MCF 10A (cell line): ENCODE data around the gene CD276. TPM values are rescaled to one million over a fixed set of nuclear protein-coding genes. Genes with fewer than 3 reads are reported as not detected.

Source experiments
- BruUV-seq: library from RNA; stranded (reverse); fragments of 400-500 nt; replicated peaks from 2 replicates; lab custom pipeline; 2021; lab: Mats Ljungman, UMichigan
- CTCF ChIA-PET: fragments of 300-600 bp; sonication (Branson Sonifier 250); formaldehyde crosslinking; extraction: SDS; loops from one replicate; lab custom pipeline; 2021; ENCODE audit warnings: antibody characterized with exemption, inconsistent platforms; lab: Yijun Ruan, JAX
- POLR2A ChIA-PET: fragments of 300-600, 350-650 bp; sonication (Branson Sonifier 250); formaldehyde crosslinking; extraction: SDS; loops from one replicate; lab custom pipeline; 2020; ENCODE audit warnings: antibody characterized with exemption, inconsistent platforms; lab: Yijun Ruan, JAX
- DNase-seq: peaks from one replicate; pipeline ENCODE4 v3.0.0-alpha.2; 2018; ENCODE audit not compliant: unreplicated experiment
- H3K27ac Mint-ChIP-seq: one replicate; pipeline ENCODE4 v1.8.0; 2022; ENCODE audit warnings: mild to moderate bottlenecking, low read depth, mixed read lengths; ENCODE audit not compliant: unreplicated experiment
- H3K27me3 Mint-ChIP-seq: one replicate; pipeline ENCODE4 v1.8.0; 2022; ENCODE audit warnings: mixed read lengths; ENCODE audit not compliant: insufficient read depth, unreplicated experiment
- H3K36me3 Mint-ChIP-seq: one replicate; pipeline ENCODE4 v1.8.0; 2022; ENCODE audit warnings: mild to moderate bottlenecking, moderate library complexity, mixed read lengths; ENCODE audit not compliant: insufficient read depth, unreplicated experiment
- H3K4me1 Mint-ChIP-seq: one replicate; pipeline ENCODE4 v1.8.0; 2022; ENCODE audit warnings: mixed read lengths; ENCODE audit not compliant: insufficient read depth, unreplicated experiment
- H3K4me3 Mint-ChIP-seq: one replicate; pipeline ENCODE4 v1.8.0; 2022; ENCODE audit warnings: mild to moderate bottlenecking, moderate library complexity, mixed read lengths; ENCODE audit not compliant: unreplicated experiment
- H3K9me3 Mint-ChIP-seq: one replicate; pipeline ENCODE4 v1.8.0; 2022; ENCODE audit warnings: mixed read lengths; ENCODE audit not compliant: unreplicated experiment
- CTCF ChIP-seq: fragments of 200-600 bp; IDR thresholded peaks from one replicate; pipeline ENCODE4 v1.8.0; 2022; ENCODE audit warnings: antibody characterized with exemption, mild to moderate bottlenecking; ENCODE audit not compliant: unreplicated experiment
- intact Hi-C: fragments of 100-400 bp; cut with micrococcal nuclease; formaldehyde crosslinking; loops from 2 replicates; pipeline ENCODE4 v1.14.1; 2022
- total RNA-seq: library from RNA; stranded (reverse); gene quantifications from 2 replicates; pipeline ENCODE4 v1.2.3, GENCODE V29; 2022

CD276 gene
- total RNA-seq, 1 experiment from 2014 or later: 52.8 TPM

GRCh38 chr15:73740152-73741048 is 56.2 kb downstream of the CD276 start:
- no peak overlapping the region for H3K4me3 Mint-ChIP-seq
- DNase-seq: no peak
- H3K36me3 Mint-ChIP-seq: peaks cover 6% of the 10 kb centered on the region
- no peaks in the 10 kb centered on the region for H3K27me3 Mint-ChIP-seq
- H3K9me3 Mint-ChIP-seq: no peaks in the 10 kb centered on the region
- ChIA-PET CTCF (interaction anchor here (0.6 kb wide), 1 partner anchor 136 kb away, joined by 3 read pairs; no protein-coding TSS in a partner anchor), POLR2A (no interaction called here)
- no peaks in the 10 kb centered on the region for H3K4me1 Mint-ChIP-seq
- TF ChIP-seq CTCF: no peak
- BruUV-seq: no TSS peak
- no peak overlapping the region for H3K27ac Mint-ChIP-seq
- intact Hi-C loops: no loop called here

- Mint-ChIP-seq H3K4me1 (no peaks in the 10 kb centered on the region), H3K36me3 (peaks cover 6% of the 10 kb centered on the region), H3K27ac (no peak overlapping the region), H3K9me3 (no peaks in the 10 kb centered on the region), H3K27me3 (peaks cover 1% of the 10 kb centered on the region), H3K4me3 (no peak overlapping the region)
- no TSS peak for BruUV-seq
- intact Hi-C loops: no loop called here
- DNase-seq: no peak
- ChIA-PET POLR2A (no interaction called here), CTCF (no interaction called here)
- no peak for TF ChIP-seq CTCF
These were observed 57.2 kb downstream of the CD276 start for GRCh38 chr15:73741321-73741836.

GRCh38 chr15:73744293-73744692 is 60.1 kb downstream of the CD276 start:
- no peak overlapping the region for H3K27ac Mint-ChIP-seq
- no peaks in the 10 kb centered on the region for H3K4me1 Mint-ChIP-seq
- POLR2A ChIA-PET: no interaction called here
- H3K9me3 Mint-ChIP-seq: no peaks in the 10 kb centered on the region
- no peak for DNase-seq
- intact Hi-C loops: no loop called here
- peaks cover 30% of the 10 kb centered on the region for H3K27me3 Mint-ChIP-seq
- peaks cover 6% of the 10 kb centered on the region for H3K36me3 Mint-ChIP-seq
- no TSS peak for BruUV-seq
- TF ChIP-seq CTCF: no peak
- H3K4me3 Mint-ChIP-seq: no peak overlapping the region
- CTCF ChIA-PET: no interaction called here

- no TSS peak for BruUV-seq
- TF ChIP-seq CTCF: no peak
- CTCF ChIA-PET: no interaction called here
- H3K4me1 Mint-ChIP-seq: no peaks in the 10 kb centered on the region
- intact Hi-C loops: no loop called here
- no peak overlapping the region for H3K4me3 Mint-ChIP-seq
- peaks cover 38% of the 10 kb centered on the region for H3K27me3 Mint-ChIP-seq
- H3K36me3 Mint-ChIP-seq: peaks cover 6% of the 10 kb centered on the region
- no peak for DNase-seq
- H3K9me3 Mint-ChIP-seq: no peaks in the 10 kb centered on the region
- POLR2A ChIA-PET: no interaction called here
- no peak overlapping the region for H3K27ac Mint-ChIP-seq
These were observed 60.9 kb downstream of the CD276 start for GRCh38 chr15:73745073-73745472.
